K562 (cell line): ENCODE data around the gene PATJ.

ENCODE experiments used
- CTCF ChIP-seq, 3 experiments: IDR thresholded peaks in 2 of 3; conservative IDR thresholded peaks in 1 of 3; 2 replicates each; pipeline ENCODE4 v1.5.1; 2011 to 2012; ENCODE audit warnings: low read length in 3 of 3, mild to moderate bottlenecking in 3 of 3, control low read depth in 2 of 3, improper control_type of control experiment in 1 of 3, inconsistent platforms in 1 of 3, low read depth in 1 of 3, mixed read lengths in 1 of 3, moderate library complexity in 1 of 3; ENCODE audit not compliant: insufficient read depth in 2 of 3
- ELF1 ChIP-seq: fragments of 200-800 bp; sonication (Bioruptor generic); IDR thresholded peaks from 2 replicates; pipeline ENCODE4 v1.6.1; 2016; ENCODE audit warnings: missing genetic modification characterization, missing compliant biosample characterization
- FIP1L1 ChIP-seq: fragments of 200-400 bp; formaldehyde crosslinking; IDR thresholded peaks from 2 replicates; pipeline ENCODE4 v1.6.1; 2018; ENCODE audit warnings: mild to moderate bottlenecking, low read depth, low read length; ENCODE audit not compliant: poor library complexity, severe bottlenecking
- FOXO4 ChIP-seq: fragments of 450-650 bp; formaldehyde crosslinking; IDR thresholded peaks from 2 replicates; pipeline ENCODE4 v1.4.0; 2020; ENCODE audit warnings: mild to moderate bottlenecking, moderate library complexity
- GABPB1 ChIP-seq: sonication (generic); formaldehyde crosslinking; IDR thresholded peaks from 2 replicates; pipeline ENCODE4 v1.8.0; 2022; ENCODE audit warnings: mild to moderate bottlenecking, missing genetic modification reagents
- MAX ChIP-seq: sonication (generic); formaldehyde crosslinking; IDR thresholded peaks from 2 replicates; pipeline ENCODE4 v1.9.0; 2022; ENCODE audit warnings: mild to moderate bottlenecking, missing genetic modification reagents
- MITF ChIP-seq: IDR thresholded peaks from 2 replicates; pipeline ENCODE4 v1.6.1; 2014; ENCODE audit warnings: antibody characterized with exemption
- POLR2AphosphoS5 ChIP-seq: IDR thresholded peaks from 2 replicates; pipeline ENCODE4 v1.6.1; 2011; ENCODE audit warnings: mild to moderate bottlenecking, low read depth, low read length, moderate library complexity; ENCODE audit not compliant: control insufficient read depth, insufficient read depth
- TBP ChIP-seq: optimal IDR thresholded peaks from 2 replicates; pipeline ENCODE3; 2011; ENCODE audit warnings: low read depth, low read length, improper control_type of control experiment
- ZNF174 ChIP-seq: fragments of 250-450 bp; sonication (Bioruptor Pico); IDR thresholded peaks from 2 replicates; pipeline ENCODE4 v1.4.0; 2020; ENCODE audit warnings: mild to moderate bottlenecking
- ZNF224 ChIP-seq: sonication (generic); formaldehyde crosslinking; IDR thresholded peaks from 2 replicates; pipeline ENCODE4 v1.8.0; 2022; ENCODE audit warnings: mild to moderate bottlenecking, missing genetic modification reagents
- ZNF609 ChIP-seq: sonication (generic); formaldehyde crosslinking; IDR thresholded peaks from 2 replicates; pipeline ENCODE4 v1.8.1; 2023; ENCODE audit warnings: missing genetic modification reagents, mild to moderate bottlenecking, borderline replicate concordance
- ZNF695 ChIP-seq: fragments of 450-650 bp; formaldehyde crosslinking; IDR thresholded peaks from 2 replicates; pipeline ENCODE4 v1.4.0; 2020; ENCODE audit warnings: mild to moderate bottlenecking, moderate library complexity
- ZNF830 ChIP-seq: fragments of 250-450 bp; sonication (Bioruptor Pico); IDR thresholded peaks from 2 replicates; pipeline ENCODE4 v1.5.0; 2021; ENCODE audit warnings: mild to moderate bottlenecking

- TF ChIP-seq ZNF224 (CRISPR knock-in tag) (no peak), GABPB1 (CRISPR knock-in tag) (no peak), ELF1 (tag) (no peak), ZNF174 (CRISPR knock-in tag) (no peak), MITF (no peak), ZNF609 (CRISPR knock-in tag) (no peak), FIP1L1 (no peak), POLR2AphosphoS5 (no peak), CTCF (IDR thresholded peaks at IDR 0.05 in 2 of 3, conservative IDR thresholded peaks at IDR 0.05 in 1 of 3; ENCODE audit: insufficient read depth in 2 of 3, low read depth in 1 of 3, low read length in 3 of 3) (no peak), ZNF830 (CRISPR knock-in tag) (no peak), TBP (no peak), FOXO4 (CRISPR knock-in tag) (no peak), ZNF695 (CRISPR knock-in tag) (no peak), MAX (no peak)
Measured at GRCh38 chr1:61753998-61754508, 11.8 kb downstream of the PATJ start.
